GM21723 (cell line): ENCODE measurements around the gene NDE1.
"Not testable (repeated sequence)": the region's sequence is repeated elsewhere in the genome, so short reads cannot be mapped to it uniquely, and the experiment has no call there.

Experiments used
- ATAC-seq: cut with Tn5 transposase; IDR thresholded peaks from one replicate; pipeline ENCODE4 v1.9.1; 2021; ENCODE audit warnings: mild to moderate bottlenecking, moderate library complexity; ENCODE audit not compliant: unreplicated experiment

The NDE1 gene

GRCh38 chr16:15649311-15649710 lies 734 bp upstream of the NDE1 start:
- ATAC-seq: not testable (repeated sequence)

- ATAC-seq: no peak
These were observed 372 bp upstream of the NDE1 start for GRCh38 chr16:15649727-15650018.

- ATAC-seq: peak; percentile 41
These were observed 690 bp downstream of the NDE1 start for GRCh38 chr16:15650698-15651171.

- no peak for ATAC-seq
These were observed 2.4 kb downstream of the NDE1 start for GRCh38 chr16:15652293-15653001.

- ATAC-seq: no peak
These were observed 3.2 kb downstream of the NDE1 start for GRCh38 chr16:15653227-15653626.

- ATAC-seq: no peak
These were observed 4.5 kb downstream of the NDE1 start for GRCh38 chr16:15654591-15654990.

GRCh38 chr16:15655561-15655960 lies 5.5 kb downstream of the NDE1 start:
- ATAC-seq: not testable (repeated sequence)

- ATAC-seq: no peak
These were observed 8.1 kb downstream of the NDE1 start for GRCh38 chr16:15658149-15658548.

- ATAC-seq: no peak
These were observed 8.5 kb downstream of the NDE1 start for GRCh38 chr16:15658556-15658955.

GRCh38 chr16:15660203-15660601 lies 10.2 kb downstream of the NDE1 start:
- ATAC-seq: no peak

GRCh38 chr16:15665107-15665506 lies 15.1 kb downstream of the NDE1 start:
- ATAC-seq: no peak

- ATAC-seq: no peak
These were observed 17.2 kb downstream of the NDE1 start for GRCh38 chr16:15667091-15667742.

GRCh38 chr16:15671530-15672117 lies 21.6 kb downstream of the NDE1 start:
- ATAC-seq: no peak

- ATAC-seq: not testable (repeated sequence)
These were observed 22.1 kb downstream of the NDE1 start for GRCh38 chr16:15672127-15672513.

GRCh38 chr16:15672514-15673167 lies 22.6 kb downstream of the NDE1 start:
- no peak for ATAC-seq

- ATAC-seq: no peak
These were observed 24.5 kb downstream of the NDE1 start for GRCh38 chr16:15674571-15674970.

- ATAC-seq: no peak
These were observed 26.5 kb downstream of the NDE1 start for GRCh38 chr16:15676506-15676905.

- ATAC-seq: no peak
These were observed 27.4 kb downstream of the NDE1 start for GRCh38 chr16:15677447-15677846.

GRCh38 chr16:15682105-15682570 lies 32.1 kb downstream of the NDE1 start:
- ATAC-seq: no peak

- ATAC-seq: no peak
These were observed 36.2 kb downstream of the NDE1 start for GRCh38 chr16:15686287-15686686.

GRCh38 chr16:15689290-15689689 lies 39.2 kb downstream of the NDE1 start:
- ATAC-seq: no peak

- ATAC-seq: no peak
These were observed 40.3 kb downstream of the NDE1 start for GRCh38 chr16:15690296-15690695.
